HepG2 (cell line): ENCODE results near the gene C3orf38.

ENCODE experiments used
- NR2F6 ChIP-seq, 2 experiments: IDR thresholded peaks; 2 replicates each; pipeline ENCODE4 v1.6.1; 2016; ENCODE audit warnings: antibody characterized with exemption in 1 of 2, mild to moderate bottlenecking in 1 of 2
- PHF21A ChIP-seq: sonication (generic); formaldehyde crosslinking; IDR thresholded peaks from 2 replicates; pipeline ENCODE4 v1.5.0; 2020; ENCODE audit warnings: mild to moderate bottlenecking, missing genetic modification reagents
- PHF8 ChIP-seq: sonication (generic); formaldehyde crosslinking; IDR thresholded peaks from 2 replicates; pipeline ENCODE4 v1.5.0; 2020; ENCODE audit warnings: missing genetic modification reagents
- RFX5 ChIP-seq: IDR thresholded peaks from 2 replicates; pipeline ENCODE4 v1.6.1; 2011; ENCODE audit warnings: low read depth, low read length, improper control_type of control experiment
- TF ChIP-seq, protein P1 (sequence below): sonication (generic); formaldehyde crosslinking; IDR thresholded peaks from 2 replicates; pipeline ENCODE4 v1.5.0; 2020; ENCODE audit warnings: mild to moderate bottlenecking, missing genetic modification reagents, moderate library complexity

DNA sequence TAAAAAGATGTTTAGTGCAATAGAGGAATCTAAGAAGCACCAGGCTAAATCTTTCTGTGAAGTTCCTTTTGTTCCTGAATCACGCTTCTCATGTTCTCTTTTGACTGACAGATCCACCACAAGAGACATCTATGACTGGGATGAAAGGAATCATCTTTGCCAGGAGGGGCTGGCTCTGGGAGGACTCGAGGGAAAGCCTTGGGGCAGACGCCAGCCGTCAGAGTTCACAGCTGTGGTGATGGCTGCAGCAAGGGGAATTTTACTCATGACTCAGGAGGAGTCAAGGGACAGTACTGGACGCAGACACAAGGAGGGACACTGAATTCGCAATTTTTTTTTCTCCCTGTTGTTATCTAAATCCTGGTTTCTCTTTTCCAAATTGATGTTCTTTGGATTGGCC lies 38.7 kb downstream of the C3orf38 start:
- TF ChIP-seq PHF8 (CRISPR knock-in tag) (no peak), PHF21A (no peak), RFX5 (no peak), NR2F6 (IDR thresholded peaks at IDR 0.05) (no peak), NR2F6 (CRISPR knock-in tag; IDR thresholded peaks at IDR 0.05) (no peak)
- TF ChIP-seq, protein P1, sequence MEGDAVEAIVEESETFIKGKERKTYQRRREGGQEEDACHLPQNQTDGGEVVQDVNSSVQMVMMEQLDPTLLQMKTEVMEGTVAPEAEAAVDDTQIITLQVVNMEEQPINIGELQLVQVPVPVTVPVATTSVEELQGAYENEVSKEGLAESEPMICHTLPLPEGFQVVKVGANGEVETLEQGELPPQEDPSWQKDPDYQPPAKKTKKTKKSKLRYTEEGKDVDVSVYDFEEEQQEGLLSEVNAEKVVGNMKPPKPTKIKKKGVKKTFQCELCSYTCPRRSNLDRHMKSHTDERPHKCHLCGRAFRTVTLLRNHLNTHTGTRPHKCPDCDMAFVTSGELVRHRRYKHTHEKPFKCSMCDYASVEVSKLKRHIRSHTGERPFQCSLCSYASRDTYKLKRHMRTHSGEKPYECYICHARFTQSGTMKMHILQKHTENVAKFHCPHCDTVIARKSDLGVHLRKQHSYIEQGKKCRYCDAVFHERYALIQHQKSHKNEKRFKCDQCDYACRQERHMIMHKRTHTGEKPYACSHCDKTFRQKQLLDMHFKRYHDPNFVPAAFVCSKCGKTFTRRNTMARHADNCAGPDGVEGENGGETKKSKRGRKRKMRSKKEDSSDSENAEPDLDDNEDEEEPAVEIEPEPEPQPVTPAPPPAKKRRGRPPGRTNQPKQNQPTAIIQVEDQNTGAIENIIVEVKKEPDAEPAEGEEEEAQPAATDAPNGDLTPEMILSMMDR (CRISPR knock-in tag), result no peak
